PC-3 (cell line): ENCODE measurements around the gene ZDHHC7. TPM values are rescaled to one million over a fixed set of nuclear protein-coding genes. Genes with fewer than 3 reads are reported as not detected.
A peak's percentile ranks its signal among the peaks of the same experiment; 100 is the strongest.

Source experiments
- ATAC-seq: fragments of 200-7000 bp; cut with Tn5 transposase; 2 replicates; pipeline ENCODE4 v1.9.1; 2020; ENCODE audit warnings: mild to moderate bottlenecking, moderate library complexity
- BruUV-seq: library from RNA; stranded (reverse); fragments of 400-500 nt; replicated peaks from 2 replicates; lab custom pipeline; 2021; lab: Mats Ljungman, UMichigan
- CTCF ChIA-PET: fragments of 300-600 bp; sonication (Branson Sonifier 250); formaldehyde crosslinking; loops from one replicate; lab custom pipeline; 2022; ENCODE audit warnings: antibody characterized with exemption; lab: Charles Lee
- POLR2A ChIA-PET: fragments of 300-600 bp; sonication (Branson Sonifier 250); formaldehyde crosslinking; loops from one replicate; lab custom pipeline; 2022; ENCODE audit warnings: antibody characterized with exemption; ENCODE audit not compliant: unreplicated experiment; lab: Charles Lee
- DNase-seq: peaks from one replicate; pipeline ENCODE4 v3.0.0-alpha.2; 2015
- H2AFZ ChIP-seq: fragments of 300-600 bp; sonication (generic); 2 replicates; pipeline ENCODE4 v1.6.0; 2016; ENCODE audit warnings: antibody characterized with exemption, low read length
- H3F3A ChIP-seq: fragments of 300-600 bp; sonication (generic); one replicate; pipeline ENCODE4 v1.6.0; 2017; ENCODE audit warnings: antibody characterized with exemption, low read length, control low read depth, mild to moderate bottlenecking; ENCODE audit not compliant: unreplicated experiment
- H3K27ac ChIP-seq: fragments of 300-600 bp; sonication (generic); 2 replicates; pipeline ENCODE4 v1.5.1; 2016; ENCODE audit warnings: mild to moderate bottlenecking, low read length
- H3K27me3 ChIP-seq: fragments of 300-600 bp; sonication (generic); 2 replicates; pipeline ENCODE4 v1.6.1; 2016; ENCODE audit warnings: low read length, mixed read lengths
- H3K36me3 ChIP-seq: fragments of 300-600 bp; sonication (generic); 2 replicates; pipeline ENCODE4 v1.6.1; 2016; ENCODE audit warnings: low read depth, mixed run types, low read length, mixed read lengths
- H3K4me1 ChIP-seq: fragments of 300-600 bp; sonication (generic); 2 replicates; pipeline ENCODE4 v1.5.1; 2016; ENCODE audit warnings: low read length; ENCODE audit not compliant: insufficient read depth
- H3K4me2 ChIP-seq: fragments of 300-600 bp; sonication (generic); 2 replicates; pipeline ENCODE4 v1.6.0; 2016; ENCODE audit warnings: low read length
- H3K4me3 ChIP-seq: fragments of 300-600 bp; sonication (generic); 2 replicates; pipeline ENCODE4 v1.5.1; 2016; ENCODE audit warnings: mild to moderate bottlenecking, low read length, mixed read lengths
- H3K79me2 ChIP-seq: fragments of 300-600 bp; sonication (generic); 2 replicates; pipeline ENCODE4 v1.6.1; 2017; ENCODE audit warnings: low read length, mixed read lengths
- H3K9ac ChIP-seq: fragments of 300-600 bp; sonication (generic); 2 replicates; pipeline ENCODE4 v1.6.0; 2016; ENCODE audit warnings: mild to moderate bottlenecking, low read length
- H3K9me2 ChIP-seq: fragments of 300-600 bp; sonication (generic); replicated peaks from 2 replicates; pipeline ENCODE4 v1.6.1; 2016; ENCODE audit warnings: mixed run types, low read length, mixed read lengths
- H3K9me3 ChIP-seq: fragments of 300-600 bp; sonication (generic); 2 replicates; pipeline ENCODE4 v1.6.1; 2016; ENCODE audit warnings: low read length, mixed read lengths
- H4K20me1 ChIP-seq: fragments of 300-600 bp; sonication (generic); 2 replicates; pipeline ENCODE4 v1.6.1; 2016; ENCODE audit warnings: low read length, mixed read lengths
- EZH2 ChIP-seq: fragments of 300-600 bp; sonication (generic); IDR thresholded peaks from one replicate; pipeline ENCODE4 v1.6.1; 2017; ENCODE audit warnings: antibody characterized with exemption, mild to moderate bottlenecking, low read length; ENCODE audit not compliant: unreplicated experiment
- EZH2phosphoT487 ChIP-seq: fragments of 300-600 bp; sonication (generic); IDR thresholded peaks from 2 replicates; pipeline ENCODE4 v1.6.1; 2018; ENCODE audit warnings: mild to moderate bottlenecking, antibody characterized with exemption, low read length, borderline replicate concordance
- intact Hi-C: fragments of 100-400 bp; cut with micrococcal nuclease; formaldehyde crosslinking; loops from 2 replicates; pipeline ENCODE4 v1.9.0; 2023
- total RNA-seq: library from RNA; depleted of rRNA; stranded (reverse); fragments of >200 nt; gene quantifications from 2 replicates; pipeline ENCODE4 v1.2.3, GENCODE V29; 2014
- TF ChIP-seq, protein P1 (sequence below): fragments of 300-600 bp; sonication (generic); conservative IDR thresholded peaks from 2 replicates; pipeline ENCODE4 v1.5.1; 2017; ENCODE audit warnings: antibody characterized with exemption, low read depth, mild to moderate bottlenecking, low read length

The ZDHHC7 gene
- total RNA-seq, 1 experiment from 2014 or later: 42.1 TPM

DNA sequence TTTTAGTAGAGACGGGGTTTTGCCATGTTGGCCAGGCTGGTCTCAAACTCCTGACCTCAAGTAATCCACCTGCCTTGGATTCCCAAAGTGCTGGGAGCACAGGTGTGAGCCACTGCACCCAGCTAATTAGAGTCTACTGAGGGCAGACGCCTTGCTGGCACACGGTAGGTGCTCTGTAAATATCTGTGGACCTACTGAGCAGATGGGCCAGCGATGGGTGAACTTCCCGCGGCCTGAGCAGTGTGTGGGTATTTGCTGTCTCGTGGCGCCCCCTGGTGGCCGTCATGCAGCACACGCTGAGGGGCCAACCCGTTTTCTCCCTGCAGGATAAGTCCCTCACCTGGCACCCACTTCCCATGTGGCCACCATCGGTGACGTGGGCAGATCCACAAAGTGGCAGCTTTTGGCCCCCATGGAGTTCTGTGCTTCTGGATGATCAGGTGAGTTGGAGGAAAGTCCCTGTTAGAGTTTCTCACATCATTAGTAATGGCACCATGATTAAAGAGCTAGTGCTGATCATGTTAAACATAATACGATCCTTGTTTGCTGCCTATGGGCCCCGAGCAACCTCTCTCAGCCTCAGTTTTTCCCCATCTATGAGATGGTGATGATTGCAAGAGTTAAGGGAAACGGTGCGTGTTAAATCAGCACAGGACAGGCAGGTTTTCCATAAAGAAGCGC lies 40.7 kb downstream of the ZDHHC7 start:
- POLR2A ChIA-PET: no interaction called here
- no peak overlapping the region for H3K4me3 ChIP-seq
- no peaks in the 10 kb centered on the region for H3K9me3 ChIP-seq
- intact Hi-C loops: loop anchor here (1.0 to 5.0 kb wide), 3 partner anchors 42 to 216 kb away; partner anchors contain the start of gene ZDHHC7
- H3K4me1 ChIP-seq: peaks cover 10% of the 10 kb centered on the region
- H3K79me2 ChIP-seq: no peaks in the 10 kb centered on the region
- peaks cover 4% of the 10 kb centered on the region for H3K36me3 ChIP-seq
- H3K9me2 ChIP-seq: no peaks in the 10 kb centered on the region
- no peak overlapping the region for H3K4me2 ChIP-seq
- H2AFZ ChIP-seq: no peak overlapping the region; the same call in 1 of the 2 replicates
- no peak overlapping the region for H3K9ac ChIP-seq
- H3K27ac ChIP-seq: no peak overlapping the region
- CTCF ChIA-PET: interaction anchor here (0.5 to 1.4 kb wide), 4 partner anchors 19 to 233 kb away, joined by 3 to 4 read pairs (median 3); no protein-coding TSS in a partner anchor
- no peaks in the 10 kb centered on the region for H3F3A ChIP-seq
- TF ChIP-seq EZH2 (no peak), EZH2phosphoT487 (no peak)
- TF ChIP-seq, protein P1, sequence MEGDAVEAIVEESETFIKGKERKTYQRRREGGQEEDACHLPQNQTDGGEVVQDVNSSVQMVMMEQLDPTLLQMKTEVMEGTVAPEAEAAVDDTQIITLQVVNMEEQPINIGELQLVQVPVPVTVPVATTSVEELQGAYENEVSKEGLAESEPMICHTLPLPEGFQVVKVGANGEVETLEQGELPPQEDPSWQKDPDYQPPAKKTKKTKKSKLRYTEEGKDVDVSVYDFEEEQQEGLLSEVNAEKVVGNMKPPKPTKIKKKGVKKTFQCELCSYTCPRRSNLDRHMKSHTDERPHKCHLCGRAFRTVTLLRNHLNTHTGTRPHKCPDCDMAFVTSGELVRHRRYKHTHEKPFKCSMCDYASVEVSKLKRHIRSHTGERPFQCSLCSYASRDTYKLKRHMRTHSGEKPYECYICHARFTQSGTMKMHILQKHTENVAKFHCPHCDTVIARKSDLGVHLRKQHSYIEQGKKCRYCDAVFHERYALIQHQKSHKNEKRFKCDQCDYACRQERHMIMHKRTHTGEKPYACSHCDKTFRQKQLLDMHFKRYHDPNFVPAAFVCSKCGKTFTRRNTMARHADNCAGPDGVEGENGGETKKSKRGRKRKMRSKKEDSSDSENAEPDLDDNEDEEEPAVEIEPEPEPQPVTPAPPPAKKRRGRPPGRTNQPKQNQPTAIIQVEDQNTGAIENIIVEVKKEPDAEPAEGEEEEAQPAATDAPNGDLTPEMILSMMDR: peak; percentile 85
- H3K27me3 ChIP-seq: no peaks in the 10 kb centered on the region
- BruUV-seq: no TSS peak
- H4K20me1 ChIP-seq: no peaks in the 10 kb centered on the region
- DNase-seq (peak; percentile 73), ATAC-seq (peak; percentile 93)

DNA sequence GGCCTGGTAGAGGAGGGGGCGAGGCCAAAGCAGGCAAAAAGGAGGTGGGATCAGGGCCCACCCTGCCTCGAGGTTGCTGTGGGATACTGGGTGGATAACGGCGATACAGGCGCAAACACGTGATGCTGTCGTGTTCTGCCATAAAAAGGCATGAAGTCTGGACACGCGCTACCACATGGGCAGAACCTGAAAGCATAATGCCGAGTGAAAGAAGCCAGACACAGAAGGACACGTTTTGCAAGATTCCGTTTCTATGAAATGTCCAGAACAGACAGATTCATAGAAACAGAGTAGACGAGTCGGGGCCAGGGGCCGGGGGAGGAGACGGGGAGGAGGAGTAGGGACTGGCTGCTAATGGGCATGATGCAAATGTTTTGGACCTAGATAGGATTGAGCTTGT lies 43.5 kb downstream of the ZDHHC7 start:
- ChIA-PET CTCF (no interaction called here), POLR2A (no interaction called here)
- DNase-seq (no peak), ATAC-seq (no peak)
- Histone ChIP-seq H3K27ac (no peak overlapping the region), H3K4me2 (no peak overlapping the region), H4K20me1 (no peaks in the 10 kb centered on the region), H3K4me1 (peaks cover 7% of the 10 kb centered on the region), H3K4me3 (no peak overlapping the region), H3K9ac (no peak overlapping the region), H3K9me3 (no peaks in the 10 kb centered on the region), H3K9me2 (no peaks in the 10 kb centered on the region), H3K36me3 (no peaks in the 10 kb centered on the region), H3F3A (no peaks in the 10 kb centered on the region), H3K27me3 (no peaks in the 10 kb centered on the region), H2AFZ (no peak overlapping the region), H3K79me2 (no peaks in the 10 kb centered on the region)
- no TSS peak for BruUV-seq
- TF ChIP-seq, protein P1: no peak
- TF ChIP-seq EZH2phosphoT487: no peak
- no peak for TF ChIP-seq EZH2
- intact Hi-C loops: no loop called here
